ENCODE data around the gene SLC37A1. TPM values are rescaled to one million over a fixed set of nuclear protein-coding genes. Genes with fewer than 3 reads are reported as not detected.

SLC37A1 gene
- total and polyA plus RNA-seq, 2 of the 13 experiments (the other 11 are each of a cell fraction or from before 2014, with no cell fraction given): 0.22 to 0.40 TPM

DNA sequence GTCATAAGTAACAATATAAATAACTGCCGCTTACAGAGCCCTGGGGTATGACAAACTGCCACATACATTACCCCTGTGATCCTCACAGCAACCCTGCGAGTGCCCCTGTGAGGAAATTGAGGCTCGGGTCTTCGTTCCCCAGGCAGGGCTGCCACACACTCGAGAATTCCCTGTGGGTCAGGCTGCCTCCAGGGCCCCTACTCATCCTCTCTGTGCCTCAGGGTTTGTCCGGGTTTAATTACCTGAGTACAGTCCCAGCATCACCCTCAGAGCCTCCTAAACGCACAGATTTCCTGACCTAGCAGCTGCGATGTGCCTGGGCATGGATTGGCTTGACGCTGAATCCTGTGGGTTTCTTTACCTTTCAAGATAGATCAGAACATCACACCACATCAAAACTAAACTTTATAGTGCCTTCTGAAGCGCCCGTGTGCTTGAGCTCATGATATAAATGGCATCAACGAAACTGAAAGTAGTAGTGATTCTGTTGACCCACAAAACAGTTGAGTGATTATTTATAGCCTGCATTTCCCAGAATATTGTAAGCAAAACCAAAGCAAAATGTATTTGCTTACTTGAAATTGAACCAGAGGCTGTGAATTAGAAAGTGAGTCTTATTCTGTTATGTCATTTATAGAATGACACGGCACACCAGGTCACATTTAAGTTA is 14.0 kb downstream of the SLC37A1 start:
- BruUV-seq (replicated peaks): no TSS peak
- Histone ChIP-seq H3K27me3 (ENCODE audit: control insufficient read depth in 1 of 2, insufficient read depth in 2 of 2, low read length in 2 of 2) (peaks cover 0 to 4% of the 10 kb centered on the region in 2 experiments; a peak in 1 of 5 replicates), H3K4me2 (ENCODE audit: low read depth, low read length) (no peak overlapping the region), H4K20me1 (ENCODE audit: insufficient read depth, low read length) (no peaks in the 10 kb centered on the region), H3K9me3 (ENCODE audit: low read length) (no peaks in the 10 kb centered on the region), H3K4me1 (ENCODE audit: insufficient read depth, low read length) (peaks cover 40% of the 10 kb centered on the region), H3K4me3 (replicated peaks in 1 of 3; ENCODE audit: insufficient read depth in 1 of 3, low read depth in 2 of 3, low read length in 3 of 3) (no peak overlapping the region), H2AFZ (ENCODE audit: low read length) (no peak overlapping the region), H3K9ac (ENCODE audit: insufficient read depth, low read depth, low read length) (no peak overlapping the region), H3K36me3 (replicated peaks in 1 of 2; ENCODE audit: control insufficient read depth in 1 of 2, insufficient read depth in 2 of 2, low read length in 2 of 2) (no peaks in the 10 kb centered on the region), H3K79me2 (ENCODE audit: insufficient read depth, low read length) (no peaks in the 10 kb centered on the region), H3K27ac (ENCODE audit: extremely low read length, insufficient read depth, low read length) (no peak overlapping the region)
- ATAC-seq (no peak), DNase-seq (ENCODE audit: low spot score) (no peak), FAIRE-seq (no peak)
- intact Hi-C loops (cut with micrococcal nuclease; ENCODE audit: unreplicated experiment): loop anchor here (5.0 kb wide), 1 partner anchor 45 kb away; no protein-coding TSS in a partner anchor
- POLR2A ChIA-PET: no interaction called here
- TF ChIP-seq PRPF4 (IDR thresholded peaks at IDR 0.05; ENCODE audit: low read depth, low read length, poor library complexity, severe bottlenecking) (no peak), BORCS8-MEF2B (CRISPR knock-in tag; IDR thresholded peaks at IDR 0.05) (no peak), ZNF563 (CRISPR knock-in tag; IDR thresholded peaks at IDR 0.05) (no peak), ZNF260 (CRISPR knock-in tag; IDR thresholded peaks at IDR 0.05; ENCODE audit: borderline replicate concordance, low read depth) (no peak), MED8 (CRISPR knock-in tag; IDR thresholded peaks at IDR 0.05; ENCODE audit: insufficient replicate concordance) (no peak), ZNF280D (CRISPR knock-in tag; IDR thresholded peaks at IDR 0.05) (no peak), SOX6 (IDR thresholded peaks at IDR 0.05) (no peak), SOX6 (CRISPR knock-in tag; IDR thresholded peaks at IDR 0.05) (no peak), SKI (IDR thresholded peaks at IDR 0.05; ENCODE audit: partially characterized antibody) (no peak), ZNF556 (CRISPR knock-in tag; IDR thresholded peaks at IDR 0.05; ENCODE audit: borderline replicate concordance) (no peak), ZNF761 (CRISPR knock-in tag; conservative IDR thresholded peaks at IDR 0.05) (no peak), ZEB1 (IDR thresholded peaks at IDR 0.05; ENCODE audit: insufficient replicate concordance, low read depth) (no peak), ZSCAN12 (CRISPR knock-in tag; IDR thresholded peaks at IDR 0.05) (no peak)
- TF ChIP-seq, protein P1, sequence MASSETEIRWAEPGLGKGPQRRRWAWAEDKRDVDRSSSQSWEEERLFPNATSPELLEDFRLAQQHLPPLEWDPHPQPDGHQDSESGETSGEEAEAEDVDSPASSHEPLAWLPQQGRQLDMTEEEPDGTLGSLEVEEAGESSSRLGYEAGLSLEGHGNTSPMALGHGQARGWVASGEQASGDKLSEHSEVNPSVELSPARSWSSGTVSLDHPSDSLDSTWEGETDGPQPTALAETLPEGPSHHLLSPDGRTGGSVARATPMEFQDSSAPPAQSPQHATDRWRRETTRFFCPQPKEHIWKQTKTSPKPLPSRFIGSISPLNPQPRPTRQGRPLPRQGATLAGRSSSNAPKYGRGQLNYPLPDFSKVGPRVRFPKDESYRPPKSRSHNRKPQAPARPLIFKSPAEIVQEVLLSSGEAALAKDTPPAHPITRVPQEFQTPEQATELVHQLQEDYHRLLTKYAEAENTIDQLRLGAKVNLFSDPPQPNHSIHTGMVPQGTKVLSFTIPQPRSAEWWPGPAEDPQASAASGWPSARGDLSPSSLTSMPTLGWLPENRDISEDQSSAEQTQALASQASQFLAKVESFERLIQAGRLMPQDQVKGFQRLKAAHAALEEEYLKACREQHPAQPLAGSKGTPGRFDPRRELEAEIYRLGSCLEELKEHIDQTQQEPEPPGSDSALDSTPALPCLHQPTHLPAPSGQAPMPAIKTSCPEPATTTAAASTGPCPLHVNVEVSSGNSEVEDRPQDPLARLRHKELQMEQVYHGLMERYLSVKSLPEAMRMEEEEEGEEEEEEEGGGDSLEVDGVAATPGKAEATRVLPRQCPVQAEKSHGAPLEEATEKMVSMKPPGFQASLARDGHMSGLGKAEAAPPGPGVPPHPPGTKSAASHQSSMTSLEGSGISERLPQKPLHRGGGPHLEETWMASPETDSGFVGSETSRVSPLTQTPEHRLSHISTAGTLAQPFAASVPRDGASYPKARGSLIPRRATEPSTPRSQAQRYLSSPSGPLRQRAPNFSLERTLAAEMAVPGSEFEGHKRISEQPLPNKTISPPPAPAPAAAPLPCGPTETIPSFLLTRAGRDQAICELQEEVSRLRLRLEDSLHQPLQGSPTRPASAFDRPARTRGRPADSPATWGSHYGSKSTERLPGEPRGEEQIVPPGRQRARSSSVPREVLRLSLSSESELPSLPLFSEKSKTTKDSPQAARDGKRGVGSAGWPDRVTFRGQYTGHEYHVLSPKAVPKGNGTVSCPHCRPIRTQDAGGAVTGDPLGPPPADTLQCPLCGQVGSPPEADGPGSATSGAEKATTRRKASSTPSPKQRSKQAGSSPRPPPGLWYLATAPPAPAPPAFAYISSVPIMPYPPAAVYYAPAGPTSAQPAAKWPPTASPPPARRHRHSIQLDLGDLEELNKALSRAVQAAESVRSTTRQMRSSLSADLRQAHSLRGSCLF (CRISPR knock-in tag; IDR thresholded peaks at IDR 0.05; ENCODE audit: borderline replicate concordance): no peak
- TF ChIP-seq, protein P2, sequence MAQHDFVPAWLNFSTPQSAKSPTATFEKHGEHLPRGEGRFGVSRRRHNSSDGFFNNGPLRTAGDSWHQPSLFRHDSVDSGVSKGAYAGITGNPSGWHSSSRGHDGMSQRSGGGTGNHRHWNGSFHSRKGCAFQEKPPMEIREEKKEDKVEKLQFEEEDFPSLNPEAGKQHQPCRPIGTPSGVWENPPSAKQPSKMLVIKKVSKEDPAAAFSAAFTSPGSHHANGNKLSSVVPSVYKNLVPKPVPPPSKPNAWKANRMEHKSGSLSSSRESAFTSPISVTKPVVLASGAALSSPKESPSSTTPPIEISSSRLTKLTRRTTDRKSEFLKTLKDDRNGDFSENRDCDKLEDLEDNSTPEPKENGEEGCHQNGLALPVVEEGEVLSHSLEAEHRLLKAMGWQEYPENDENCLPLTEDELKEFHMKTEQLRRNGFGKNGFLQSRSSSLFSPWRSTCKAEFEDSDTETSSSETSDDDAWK (CRISPR knock-in tag; IDR thresholded peaks at IDR 0.05): no peak
- WGBS (ENCODE audit: low lambda C conversion rate): 69% methylated on average over 12 of the region's 13 CpGs
- CTCF ChIA-PET (ENCODE audit: low intra/inter-chr PET ratio, low total read pairs): no interaction called here
- in situ Hi-C loops (cut with HindIII; ENCODE audit: extremely low pct_ligation_motif_present, low pct_unique_long_range_greater_than_20kb): no loop called here

Measured in HepG2 (cell line).